Fibroblast of villous mesenchyme (primary cell): ENCODE results near the gene MCTP2. TPM values are rescaled to one million over a fixed set of nuclear protein-coding genes. Genes with fewer than 3 reads are reported as not detected.
A peak's percentile ranks its signal among the peaks of the same experiment; 100 is the strongest.

Experiments
- DNase-seq: peaks from one replicate; pipeline ENCODE4 v3.0.0-alpha.2; 2010; ENCODE audit warnings: low read depth
- H3K4me3 ChIP-seq: 2 replicates; pipeline ENCODE4 v1.5.1; 2011; ENCODE audit warnings: low read depth, mild to moderate bottlenecking, low read length
- CTCF ChIP-seq: IDR thresholded peaks from 2 replicates; pipeline ENCODE4 v1.5.1; 2012; ENCODE audit warnings: low read depth, mild to moderate bottlenecking, low read length; ENCODE audit not compliant: insufficient read depth
- total RNA-seq: library from RNA; depleted of rRNA; stranded (reverse); fragments of >200 nt; gene quantifications from 2 replicates; pipeline ENCODE4 v1.2.3, GENCODE V29; 2012

The MCTP2 gene
- total RNA-seq, 1 donor: 2.2 TPM

- DNase-seq: no peak
- no peak for TF ChIP-seq CTCF
- H3K4me3 ChIP-seq: no peak overlapping the region
Observed at GRCh38 chr15:94367726-94368535, 136.6 kb downstream of the MCTP2 start.

- no peak for DNase-seq
- no peak overlapping the region for H3K4me3 ChIP-seq
- no peak for TF ChIP-seq CTCF
Observed at GRCh38 chr15:94370206-94370935, 139.0 kb downstream of the MCTP2 start.

- no peak for TF ChIP-seq CTCF
- DNase-seq: no peak
Observed at GRCh38 chr15:94370936-94371285, 139.6 kb downstream of the MCTP2 start.

GRCh38 chr15:94372821-94373220, 141.5 kb downstream of the MCTP2 start:
- TF ChIP-seq CTCF: no peak
- DNase-seq: peak; percentile 11
- no peak overlapping the region for H3K4me3 ChIP-seq

More at GRCh38 chr15:94370936-94371285, 139.6 kb downstream of the MCTP2 start:
- no peak overlapping the region for H3K4me3 ChIP-seq

- H3K4me3 ChIP-seq: no peak overlapping the region
- peak; percentile 17 for DNase-seq
- TF ChIP-seq CTCF: peak; percentile 26
Observed at GRCh38 chr15:94375997-94376396, 144.6 kb downstream of the MCTP2 start.

- DNase-seq: no peak
- TF ChIP-seq CTCF: no peak
Observed at GRCh38 chr15:94379986-94380385, 148.6 kb downstream of the MCTP2 start.

GRCh38 chr15:94380798-94381197, 149.4 kb downstream of the MCTP2 start:
- DNase-seq: no peak
- TF ChIP-seq CTCF: no peak
- no peak overlapping the region for H3K4me3 ChIP-seq

More at GRCh38 chr15:94379986-94380385, 148.6 kb downstream of the MCTP2 start:
- H3K4me3 ChIP-seq: no peak overlapping the region
